ENCODE results near the gene SLC6A17. TPM values are rescaled to one million over a fixed set of nuclear protein-coding genes. Genes with fewer than 3 reads are reported as not detected.
A peak's percentile ranks its signal among the peaks of the same experiment; 100 is the strongest.

The SLC6A17 gene
- total RNA-seq, 1 donor = 0.90 TPM

- DNase-seq (ENCODE audit: low read depth) = no peak
- H3K4me3 ChIP-seq (ENCODE audit: low read depth, low read length) = no peak overlapping the region
- TF ChIP-seq CTCF (IDR thresholded peaks at IDR 0.05; ENCODE audit: insufficient read depth, low read length) = no peak
These were observed 91.2 kb downstream of the SLC6A17 start for GRCh38 chr1:110241516-110241915.

GRCh38 chr1:110242062-110242461 lies 91.8 kb downstream of the SLC6A17 start:
- no peak overlapping the region for H3K4me3 ChIP-seq (ENCODE audit: low read depth, low read length)
- no peak for DNase-seq (ENCODE audit: low read depth)
- TF ChIP-seq CTCF (IDR thresholded peaks at IDR 0.05; ENCODE audit: insufficient read depth, low read length) = no peak

GRCh38 chr1:110242731-110243130 lies 92.4 kb downstream of the SLC6A17 start:
- DNase-seq (ENCODE audit: low read depth) = no peak
- TF ChIP-seq CTCF (IDR thresholded peaks at IDR 0.05; ENCODE audit: insufficient read depth, low read length) = no peak
- no peak overlapping the region for H3K4me3 ChIP-seq (ENCODE audit: low read depth, low read length)

GRCh38 chr1:110243146-110243545 lies 92.9 kb downstream of the SLC6A17 start:
- TF ChIP-seq CTCF (IDR thresholded peaks at IDR 0.05; ENCODE audit: insufficient read depth, low read length) = no peak
- no peak for DNase-seq (ENCODE audit: low read depth)
- H3K4me3 ChIP-seq (ENCODE audit: low read depth, low read length) = no peak overlapping the region

- no peak overlapping the region for H3K4me3 ChIP-seq (ENCODE audit: low read depth, low read length)
- no peak for TF ChIP-seq CTCF (IDR thresholded peaks at IDR 0.05; ENCODE audit: insufficient read depth, low read length)
- peak; percentile 11 for DNase-seq (ENCODE audit: low read depth)
These were observed 93.3 kb downstream of the SLC6A17 start for GRCh38 chr1:110243574-110243973.

GRCh38 chr1:110245876-110246620 lies 95.8 kb downstream of the SLC6A17 start:
- TF ChIP-seq CTCF (IDR thresholded peaks at IDR 0.05; ENCODE audit: insufficient read depth, low read length) = no peak
- peak; percentile 15 for DNase-seq (ENCODE audit: low read depth)

GRCh38 chr1:110248746-110249145 lies 98.5 kb downstream of the SLC6A17 start:
- no peak for DNase-seq (ENCODE audit: low read depth)
- no peak for TF ChIP-seq CTCF (IDR thresholded peaks at IDR 0.05; ENCODE audit: insufficient read depth, low read length)
- H3K4me3 ChIP-seq (ENCODE audit: low read depth, low read length) = no peak overlapping the region

More at GRCh38 chr1:110245876-110246620, 95.8 kb downstream of the SLC6A17 start:
- no peak overlapping the region for H3K4me3 ChIP-seq (ENCODE audit: low read depth, low read length)
